K562 (cell line): ENCODE measurements around the gene YOD1. TPM values are rescaled to one million over a fixed set of nuclear protein-coding genes. Genes with fewer than 3 reads are reported as not detected.
A peak's percentile ranks its signal among the peaks of the same experiment; 100 is the strongest.

ENCODE experiments used
- CBX5 ChIP-seq: IDR thresholded peaks from 2 replicates; pipeline ENCODE4 v1.6.1; 2014; ENCODE audit warnings: low read depth, borderline replicate concordance
- CHD2 ChIP-seq: IDR thresholded peaks from 2 replicates; pipeline ENCODE4 v1.6.1; 2011; ENCODE audit warnings: low read depth, low read length
- ELF1 ChIP-seq: fragments of 200-800 bp; sonication (Bioruptor generic); IDR thresholded peaks from 2 replicates; pipeline ENCODE4 v1.6.1; 2016; ENCODE audit warnings: missing genetic modification characterization, missing compliant biosample characterization
- EP400 ChIP-seq: fragments of 450-650 bp; IDR thresholded peaks from 2 replicates; pipeline ENCODE4 v1.6.1; 2017; ENCODE audit warnings: antibody characterized with exemption, mild to moderate bottlenecking, moderate library complexity
- GATA2 ChIP-seq: sonication (generic); formaldehyde crosslinking; IDR thresholded peaks from 2 replicates; pipeline ENCODE4 v1.4.0; 2020; ENCODE audit warnings: mild to moderate bottlenecking, missing genetic modification reagents
- JUNB ChIP-seq: fragments of 450-650 bp; formaldehyde crosslinking; conservative IDR thresholded peaks from 2 replicates; pipeline ENCODE4 v1.4.0; 2020; ENCODE audit warnings: mild to moderate bottlenecking
- KDM5B ChIP-seq: fragments of 200-600 bp; sonication (generic); IDR thresholded peaks from 2 replicates; pipeline ENCODE4 v1.6.1; 2012; ENCODE audit warnings: low read depth, mild to moderate bottlenecking, moderate library complexity, low read length, control low read depth, inconsistent platforms; ENCODE audit not compliant: insufficient replicate concordance
- NCOA1 ChIP-seq: fragments of 450-650 bp; IDR thresholded peaks from 2 replicates; pipeline ENCODE4 v1.6.1; 2016; ENCODE audit warnings: low read depth
- POLR2AphosphoS5 ChIP-seq: IDR thresholded peaks from 2 replicates; pipeline ENCODE4 v1.6.1; 2011; ENCODE audit warnings: mild to moderate bottlenecking, low read depth, low read length, moderate library complexity; ENCODE audit not compliant: control insufficient read depth, insufficient read depth
- POLR2H ChIP-seq: IDR thresholded peaks from 2 replicates; pipeline ENCODE4 v1.6.1; 2016; ENCODE audit warnings: missing genetic modification characterization, low read depth, mild to moderate bottlenecking, control low read depth, missing compliant biosample characterization, moderate library complexity
- RBM34 ChIP-seq: fragments of 200-400 bp; formaldehyde crosslinking; IDR thresholded peaks from 2 replicates; pipeline ENCODE4 v1.6.1; 2018; ENCODE audit warnings: low read length, borderline replicate concordance; ENCODE audit not compliant: insufficient read depth
- RNF2 ChIP-seq: sonication (generic); IDR thresholded peaks from 2 replicates; pipeline ENCODE4 v1.6.1; 2016
- SAFB ChIP-seq: fragments of 200-400 bp; formaldehyde crosslinking; IDR thresholded peaks from 2 replicates; pipeline ENCODE4 v1.6.1; 2017; ENCODE audit warnings: low read depth, low read length, borderline replicate concordance
- SMC3 ChIP-seq: conservative IDR thresholded peaks from 2 replicates; pipeline ENCODE4 v1.6.1; 2011; ENCODE audit warnings: low read depth, low read length, improper control_type of control experiment; ENCODE audit not compliant: insufficient read depth
- TEAD2 ChIP-seq: fragments of 450-650 bp; IDR thresholded peaks from 2 replicates; pipeline ENCODE4 v1.6.1; 2016; ENCODE audit warnings: missing genetic modification characterization, control low read depth, missing compliant biosample characterization
- ZNF324 ChIP-seq: fragments of 250-450 bp; sonication (Bioruptor Pico); IDR thresholded peaks from 2 replicates; pipeline ENCODE4 v1.4.0; 2020; ENCODE audit warnings: mild to moderate bottlenecking
- polyA plus RNA-seq, 8 experiments: library from polyadenylated mRNA; depleted of rRNA in 4 of 8; stranded (reverse) in 5 of 8; unstranded in 3 of 8; fragments of >200 nt; fragmentation: Nextera tagmentation in 2 of 8; fragmentation: Illumina TruSeq in 1 of 8; extraction: Ambion mirVana in 2 of 8; extraction: Trizol in 1 of 8; gene quantifications; 2 replicates each; pipeline versions ENCODE4 v1.2.1 to v1.2.3, GENCODE V29; 2011 to 2014; ENCODE audit warnings: inconsistent platforms in 1 of 8, missing spikeins in 1 of 8
- total RNA-seq, 7 experiments: library from RNA; depleted of rRNA in 6 of 7; stranded (reverse); fragments of >200 nt in 6 of 7; fragmentation: Illumina TruSeq in 2 of 7; extraction: Trizol in 2 of 7; gene quantifications; 2 replicates each; pipeline versions ENCODE4 v1.2.1 to v1.2.3, GENCODE V29; 2011 to 2021; ENCODE audit warnings: low replicate concordance in 1 of 7
- TF ChIP-seq, protein P1 (sequence below): fragments of 450-650 bp; IDR thresholded peaks from 2 replicates; pipeline ENCODE4 v1.6.1; 2016; ENCODE audit warnings: low read depth
- TF ChIP-seq, protein P2 (sequence below): sonication (generic); formaldehyde crosslinking; IDR thresholded peaks from 2 replicates; pipeline ENCODE4 v1.8.0; 2023; ENCODE audit warnings: mild to moderate bottlenecking, missing genetic modification reagents

YOD1 gene
- total and polyA plus RNA-seq, 9 of the 15 experiments (the other 6 are each of a cell fraction or from before 2014, with no cell fraction given), result 18.2 to 78.1 (median 46.9) TPM

DNA sequence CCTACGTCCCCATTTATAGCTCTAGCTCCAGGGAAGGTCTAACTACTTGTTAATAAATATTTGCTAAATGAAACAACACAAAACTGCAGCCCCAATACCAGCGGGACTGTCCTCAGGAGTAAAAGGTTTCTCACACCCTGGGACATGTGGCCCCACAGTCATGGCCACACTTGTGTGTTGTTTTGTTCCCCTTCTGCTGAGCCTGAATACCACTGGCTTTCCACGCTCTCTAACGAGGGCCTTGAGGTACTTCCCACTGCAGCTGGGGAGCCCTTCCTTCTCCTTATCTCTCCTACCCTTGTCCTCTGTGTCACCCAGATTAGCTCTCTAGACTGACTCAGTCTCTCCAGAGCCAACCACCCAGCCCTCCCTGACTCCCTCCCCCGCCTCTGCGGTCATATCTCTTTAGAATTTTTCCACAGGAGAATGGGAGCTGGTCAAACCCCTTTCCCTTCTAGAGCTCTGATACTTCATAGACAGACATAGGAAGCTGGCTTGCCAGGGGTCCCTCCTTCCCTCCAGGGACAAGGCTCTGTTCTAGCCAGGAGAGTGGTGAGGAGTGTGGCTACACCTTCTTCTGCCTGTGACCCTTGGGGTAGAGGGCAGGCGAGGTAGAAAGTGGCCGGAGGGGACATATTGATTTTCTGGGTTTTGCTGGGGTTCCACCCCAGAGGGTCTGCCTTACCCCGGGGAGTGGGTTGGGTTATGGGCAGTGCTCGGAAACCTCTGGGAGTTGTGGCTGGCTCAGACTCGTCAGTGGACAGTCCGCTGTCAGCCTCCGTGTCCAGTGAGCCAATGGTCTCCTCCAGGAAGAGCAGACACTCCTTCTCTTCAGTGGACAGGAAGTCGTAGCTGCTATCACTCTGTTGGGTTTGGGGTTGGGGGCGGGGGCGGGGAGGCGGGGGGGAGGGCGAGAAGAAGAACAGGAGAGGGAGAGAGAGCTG lies 26.5 kb downstream of the YOD1 start (continued):
- TF ChIP-seq, protein P1, sequence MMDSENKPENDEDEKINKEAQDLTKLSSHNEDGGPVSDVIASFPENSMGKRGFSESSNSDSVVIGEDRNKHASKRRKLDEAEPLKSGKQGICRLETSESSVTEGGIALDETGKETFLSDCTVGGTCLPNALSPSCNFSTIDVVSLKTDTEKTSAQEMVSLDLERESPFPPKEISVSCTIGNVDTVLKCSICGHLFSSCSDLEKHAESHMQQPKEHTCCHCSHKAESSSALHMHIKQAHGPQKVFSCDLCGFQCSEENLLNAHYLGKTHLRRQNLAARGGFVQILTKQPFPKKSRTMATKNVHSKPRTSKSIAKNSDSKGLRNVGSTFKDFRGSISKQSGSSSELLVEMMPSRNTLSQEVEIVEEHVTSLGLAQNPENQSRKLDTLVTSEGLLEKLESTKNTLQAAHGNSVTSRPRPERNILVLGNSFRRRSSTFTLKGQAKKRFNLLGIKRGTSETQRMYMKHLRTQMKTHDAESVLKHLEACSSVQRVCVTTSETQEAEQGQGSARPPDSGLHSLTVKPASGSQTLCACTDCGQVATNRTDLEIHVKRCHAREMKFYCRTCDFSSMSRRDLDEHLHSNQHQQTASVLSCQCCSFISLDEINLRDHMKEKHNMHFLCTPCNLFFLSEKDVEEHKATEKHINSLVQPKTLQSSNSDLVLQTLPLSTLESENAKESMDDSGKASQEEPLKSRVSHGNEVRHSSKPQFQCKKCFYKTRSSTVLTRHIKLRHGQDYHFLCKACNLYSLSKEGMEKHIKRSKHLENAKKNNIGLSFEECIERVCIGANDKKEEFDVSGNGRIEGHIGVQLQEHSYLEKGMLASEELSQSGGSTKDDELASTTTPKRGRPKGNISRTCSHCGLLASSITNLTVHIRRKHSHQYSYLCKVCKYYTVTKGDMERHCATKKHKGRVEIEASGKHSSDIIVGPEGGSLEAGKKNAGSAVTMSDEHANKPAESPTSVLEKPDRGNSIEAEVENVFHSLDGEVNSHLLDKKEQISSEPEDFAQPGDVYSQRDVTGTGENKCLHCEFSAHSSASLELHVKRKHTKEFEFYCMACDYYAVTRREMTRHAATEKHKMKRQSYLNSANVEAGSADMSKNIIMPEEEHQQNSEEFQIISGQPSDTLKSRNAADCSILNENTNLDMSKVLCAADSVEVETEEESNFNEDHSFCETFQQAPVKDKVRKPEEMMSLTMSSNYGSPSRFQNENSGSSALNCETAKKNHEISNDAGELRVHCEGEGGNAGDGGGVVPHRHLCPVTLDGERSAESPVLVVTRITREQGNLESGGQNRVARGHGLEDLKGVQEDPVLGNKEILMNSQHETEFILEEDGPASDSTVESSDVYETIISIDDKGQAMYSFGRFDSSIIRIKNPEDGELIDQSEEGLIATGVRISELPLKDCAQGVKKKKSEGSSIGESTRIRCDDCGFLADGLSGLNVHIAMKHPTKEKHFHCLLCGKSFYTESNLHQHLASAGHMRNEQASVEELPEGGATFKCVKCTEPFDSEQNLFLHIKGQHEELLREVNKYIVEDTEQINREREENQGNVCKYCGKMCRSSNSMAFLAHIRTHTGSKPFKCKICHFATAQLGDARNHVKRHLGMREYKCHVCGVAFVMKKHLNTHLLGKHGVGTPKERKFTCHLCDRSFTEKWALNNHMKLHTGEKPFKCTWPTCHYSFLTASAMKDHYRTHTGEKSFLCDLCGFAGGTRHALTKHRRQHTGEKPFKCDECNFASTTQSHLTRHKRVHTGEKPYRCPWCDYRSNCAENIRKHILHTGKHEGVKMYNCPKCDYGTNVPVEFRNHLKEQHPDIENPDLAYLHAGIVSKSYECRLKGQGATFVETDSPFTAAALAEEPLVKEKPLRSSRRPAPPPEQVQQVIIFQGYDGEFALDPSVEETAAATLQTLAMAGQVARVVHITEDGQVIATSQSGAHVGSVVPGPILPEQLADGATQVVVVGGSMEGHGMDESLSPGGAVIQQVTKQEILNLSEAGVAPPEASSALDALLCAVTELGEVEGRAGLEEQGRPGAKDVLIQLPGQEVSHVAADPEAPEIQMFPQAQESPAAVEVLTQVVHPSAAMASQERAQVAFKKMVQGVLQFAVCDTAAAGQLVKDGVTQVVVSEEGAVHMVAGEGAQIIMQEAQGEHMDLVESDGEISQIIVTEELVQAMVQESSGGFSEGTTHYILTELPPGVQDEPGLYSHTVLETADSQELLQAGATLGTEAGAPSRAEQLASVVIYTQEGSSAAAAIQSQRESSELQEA, result no peak
- peak; percentile 98 for TF ChIP-seq RNF2
- TF ChIP-seq POLR2H (tag), result peak; percentile 89
- peak; percentile 87 for TF ChIP-seq ZNF324 (CRISPR knock-in tag)
- TF ChIP-seq SMC3, result 0 out of 2 replicates have a peak, but pooled peaks have one; percentile 2
- peak; percentile 34 for TF ChIP-seq CHD2
- TF ChIP-seq CBX5, result no peak
- TF ChIP-seq NCOA1, result peak; percentile 97
- TF ChIP-seq RBM34, result no peak
- TF ChIP-seq, protein P2, sequence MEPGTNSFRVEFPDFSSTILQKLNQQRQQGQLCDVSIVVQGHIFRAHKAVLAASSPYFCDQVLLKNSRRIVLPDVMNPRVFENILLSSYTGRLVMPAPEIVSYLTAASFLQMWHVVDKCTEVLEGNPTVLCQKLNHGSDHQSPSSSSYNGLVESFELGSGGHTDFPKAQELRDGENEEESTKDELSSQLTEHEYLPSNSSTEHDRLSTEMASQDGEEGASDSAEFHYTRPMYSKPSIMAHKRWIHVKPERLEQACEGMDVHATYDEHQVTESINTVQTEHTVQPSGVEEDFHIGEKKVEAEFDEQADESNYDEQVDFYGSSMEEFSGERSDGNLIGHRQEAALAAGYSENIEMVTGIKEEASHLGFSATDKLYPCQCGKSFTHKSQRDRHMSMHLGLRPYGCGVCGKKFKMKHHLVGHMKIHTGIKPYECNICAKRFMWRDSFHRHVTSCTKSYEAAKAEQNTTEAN (CRISPR knock-in tag), result no peak
- TF ChIP-seq ELF1, result peak; percentile 81
- TF ChIP-seq KDM5B, result peak; percentile 89
- peak; percentile 91 for TF ChIP-seq EP400
- TF ChIP-seq JUNB (CRISPR knock-in tag), result peak; percentile 82
- peak; percentile 99 for TF ChIP-seq GATA2 (CRISPR knock-in tag)
- TF ChIP-seq TEAD2 (tag), result peak; percentile 92
- TF ChIP-seq POLR2AphosphoS5, result peak; percentile 99
- TF ChIP-seq SAFB, result no peak
